Measurements from ENCODE around the gene STK39.

STK39 gene

GRCh38 chr2:168116448-168116847 is 130.9 kb downstream of the STK39 start:
- Histone ChIP-seq H3K27me3 (replicated peaks in 2 of 5; ENCODE audit: control insufficient read depth in 4 of 5, insufficient read depth in 5 of 5, low read length in 4 of 5) (no peaks in the 10 kb centered on the region), H3K4me1 (ENCODE audit: control extremely low read depth in 1 of 4, control insufficient read depth in 4 of 4, insufficient read depth in 4 of 4, low read length in 3 of 4) (peaks cover 0 to 12% (median 3%) of the 10 kb centered on the region in 4 experiments), H3K9me3 (ENCODE audit: control extremely low read depth in 1 of 5, control insufficient read depth in 4 of 5, insufficient read depth in 2 of 5, low read depth in 1 of 5, low read length in 4 of 5) (no peaks in the 10 kb centered on the region), H3K27ac (ENCODE audit: insufficient read depth in 1 of 2, low read depth in 1 of 2, low read length in 2 of 2, poor library complexity in 1 of 2, severe bottlenecking in 2 of 2) (no peak overlapping the region), H3K36me3 (ENCODE audit: control insufficient read depth in 4 of 4, insufficient read depth in 4 of 4, low read length in 3 of 4) (peaks cover 4 to 12% (median 7%) of the 10 kb centered on the region in 4 experiments), H3K4me3 (ENCODE audit: control insufficient read depth in 1 of 7, extremely low read depth in 1 of 7, insufficient read depth in 4 of 7, low read depth in 2 of 7, low read length in 6 of 7) (no peak overlapping the region)
- ChIA-PET POLR2A (no interaction called here), CTCF (interaction anchor here (1.1 to 4.5 kb wide), 7 partner anchors 12 to 1578 kb away, joined by 3 to 31 read pairs (median 4); no protein-coding TSS in a partner anchor)
- no peak for DNase-seq
- 100% methylated on average over 1 of the region's 2 CpGs for WGBS (ENCODE audit: insufficient coverage)

- WGBS (ENCODE audit: insufficient coverage): 99% methylated on average over 7 of the region's 7 CpGs
- no peak overlapping the region for H3K27ac ChIP-seq (ENCODE audit: insufficient read depth in 1 of 2, low read depth in 1 of 2, low read length in 2 of 2, poor library complexity in 1 of 2, severe bottlenecking in 2 of 2)
- no peaks in the 10 kb centered on the region for H3K27me3 ChIP-seq (replicated peaks in 2 of 5; ENCODE audit: control insufficient read depth in 4 of 5, insufficient read depth in 5 of 5, low read length in 4 of 5)
- no peak overlapping the region for H3K4me3 ChIP-seq (ENCODE audit: control insufficient read depth in 1 of 7, extremely low read depth in 1 of 7, insufficient read depth in 4 of 7, low read depth in 2 of 7, low read length in 6 of 7)
- H3K4me1 ChIP-seq (ENCODE audit: control extremely low read depth in 1 of 4, control insufficient read depth in 4 of 4, insufficient read depth in 4 of 4, low read length in 3 of 4): peaks cover 0 to 12% (median 3%) of the 10 kb centered on the region in 4 experiments
- ChIA-PET CTCF (no interaction called here), POLR2A (no interaction called here)
- no peak for DNase-seq
- no peaks in the 10 kb centered on the region for H3K9me3 ChIP-seq (ENCODE audit: control extremely low read depth in 1 of 5, control insufficient read depth in 4 of 5, insufficient read depth in 2 of 5, low read depth in 1 of 5, low read length in 4 of 5)
- peaks cover 2 to 7% (median 5%) of the 10 kb centered on the region in 4 experiments for H3K36me3 ChIP-seq (ENCODE audit: control insufficient read depth in 4 of 4, insufficient read depth in 4 of 4, low read length in 3 of 4)
These were observed 132.8 kb downstream of the STK39 start for GRCh38 chr2:168114619-168115018.

GRCh38 chr2:168114040-168114439 is 133.4 kb downstream of the STK39 start:
- ChIA-PET CTCF (interaction anchor here (1.1 kb wide), 1 partner anchor 8 kb away, joined by 3 read pairs; no protein-coding TSS in a partner anchor), POLR2A (no interaction called here)
- no peak for DNase-seq
- H3K4me3 ChIP-seq (ENCODE audit: control insufficient read depth in 1 of 7, extremely low read depth in 1 of 7, insufficient read depth in 4 of 7, low read depth in 2 of 7, low read length in 6 of 7): no peak overlapping the region
- no peaks in the 10 kb centered on the region for H3K27me3 ChIP-seq (replicated peaks in 2 of 5; ENCODE audit: control insufficient read depth in 4 of 5, insufficient read depth in 5 of 5, low read length in 4 of 5)
- no peak overlapping the region for H3K27ac ChIP-seq (ENCODE audit: insufficient read depth in 1 of 2, low read depth in 1 of 2, low read length in 2 of 2, poor library complexity in 1 of 2, severe bottlenecking in 2 of 2)
- peaks cover 0 to 6% (median 2%) of the 10 kb centered on the region in 4 experiments for H3K4me1 ChIP-seq (ENCODE audit: control extremely low read depth in 1 of 4, control insufficient read depth in 4 of 4, insufficient read depth in 4 of 4, low read length in 3 of 4)
- no peaks in the 10 kb centered on the region for H3K9me3 ChIP-seq (ENCODE audit: control extremely low read depth in 1 of 5, control insufficient read depth in 4 of 5, insufficient read depth in 2 of 5, low read depth in 1 of 5, low read length in 4 of 5)
- peaks cover 2 to 7% (median 5%) of the 10 kb centered on the region in 4 experiments for H3K36me3 ChIP-seq (ENCODE audit: control insufficient read depth in 4 of 4, insufficient read depth in 4 of 4, low read length in 3 of 4)
- no CpG with 5 or more reads among the region's 2 CpGs for WGBS (ENCODE audit: insufficient coverage)

DNA sequence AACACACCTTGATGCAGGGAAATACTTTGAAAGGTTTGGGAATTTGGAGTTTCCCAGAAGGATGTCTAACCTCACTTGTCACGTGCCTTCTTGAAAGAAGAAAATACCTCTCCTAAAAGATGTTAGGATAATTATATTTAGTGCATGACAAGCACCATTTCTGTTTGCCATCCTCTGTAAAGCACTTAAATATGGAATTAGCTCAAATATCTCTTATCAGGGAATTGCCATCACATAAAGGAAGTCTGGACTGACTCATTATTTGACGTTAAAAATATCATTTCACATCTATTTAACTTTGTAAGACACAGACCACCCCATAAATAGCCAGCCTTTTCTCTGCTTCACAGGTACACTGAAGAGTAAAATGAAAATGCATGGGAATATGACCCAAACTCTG is 140.1 kb downstream of the STK39 start:
- no peak overlapping the region for H3K27ac ChIP-seq (ENCODE audit: insufficient read depth in 1 of 2, low read depth in 1 of 2, low read length in 2 of 2, poor library complexity in 1 of 2, severe bottlenecking in 2 of 2)
- WGBS (ENCODE audit: insufficient coverage): no CpG with 5 or more reads among the region's 2 CpGs
- peaks cover 0 to 10% (median 2%) of the 10 kb centered on the region in 4 experiments for H3K36me3 ChIP-seq (ENCODE audit: control insufficient read depth in 4 of 4, insufficient read depth in 4 of 4, low read length in 3 of 4)
- H3K4me3 ChIP-seq (ENCODE audit: control insufficient read depth in 1 of 7, extremely low read depth in 1 of 7, insufficient read depth in 4 of 7, low read depth in 2 of 7, low read length in 6 of 7): no peak overlapping the region
- H3K9me3 ChIP-seq (ENCODE audit: control extremely low read depth in 1 of 5, control insufficient read depth in 4 of 5, insufficient read depth in 2 of 5, low read depth in 1 of 5, low read length in 4 of 5): no peaks in the 10 kb centered on the region
- no peaks in the 10 kb centered on the region for H3K27me3 ChIP-seq (replicated peaks in 2 of 5; ENCODE audit: control insufficient read depth in 4 of 5, insufficient read depth in 5 of 5, low read length in 4 of 5)
- CTCF ChIA-PET: interaction anchor here (9.0 kb wide), 1 partner anchor 12 kb away, joined by 47 read pairs; no protein-coding TSS in a partner anchor
- DNase-seq: no peak
- POLR2A ChIA-PET: no interaction called here
- no peaks in the 10 kb centered on the region for H3K4me1 ChIP-seq (ENCODE audit: control extremely low read depth in 1 of 4, control insufficient read depth in 4 of 4, insufficient read depth in 4 of 4, low read length in 3 of 4)

DNA sequence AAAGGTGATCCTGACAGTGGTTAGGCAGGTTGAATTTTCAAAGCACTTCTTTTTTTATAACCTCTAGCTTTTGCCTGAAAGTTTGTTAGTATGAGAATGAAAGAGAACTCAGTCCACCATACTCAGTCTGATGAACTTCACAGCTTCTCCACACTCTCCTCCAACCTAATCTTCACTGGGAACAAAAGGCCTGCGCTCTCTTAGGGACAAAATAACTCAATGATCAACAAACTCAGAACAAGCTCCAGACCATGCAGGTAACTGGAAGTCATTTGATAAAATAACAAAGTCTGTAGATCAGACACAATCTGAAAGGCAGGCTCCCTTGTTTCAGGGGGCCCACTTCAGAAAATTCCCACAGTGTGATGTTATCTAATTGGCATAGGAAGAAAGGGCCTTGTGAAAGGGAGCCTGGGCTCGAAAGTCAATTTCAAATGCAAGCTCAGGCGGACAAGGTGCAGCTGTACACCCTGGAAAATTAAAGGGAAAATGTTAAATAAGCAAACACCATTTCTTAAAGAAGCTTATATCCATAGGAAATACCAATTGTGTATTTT is 142.2 kb downstream of the STK39 start:
- no peaks in the 10 kb centered on the region for H3K9me3 ChIP-seq (ENCODE audit: control extremely low read depth in 1 of 5, control insufficient read depth in 4 of 5, insufficient read depth in 2 of 5, low read depth in 1 of 5, low read length in 4 of 5)
- no peaks in the 10 kb centered on the region for H3K4me1 ChIP-seq (ENCODE audit: control extremely low read depth in 1 of 4, control insufficient read depth in 4 of 4, insufficient read depth in 4 of 4, low read length in 3 of 4)
- H3K27me3 ChIP-seq (replicated peaks in 2 of 5; ENCODE audit: control insufficient read depth in 4 of 5, insufficient read depth in 5 of 5, low read length in 4 of 5): no peaks in the 10 kb centered on the region
- no peak overlapping the region for H3K27ac ChIP-seq (ENCODE audit: insufficient read depth in 1 of 2, low read depth in 1 of 2, low read length in 2 of 2, poor library complexity in 1 of 2, severe bottlenecking in 2 of 2)
- 100% methylated on average over 1 of the region's 3 CpGs for WGBS (ENCODE audit: insufficient coverage)
- ChIA-PET CTCF (interaction anchor here (1.0 to 9.0 kb wide), 3 partner anchors 14 to 39 kb away, joined by 3 to 47 read pairs (median 3); no protein-coding TSS in a partner anchor), POLR2A (no interaction called here)
- H3K4me3 ChIP-seq (ENCODE audit: control insufficient read depth in 1 of 7, extremely low read depth in 1 of 7, insufficient read depth in 4 of 7, low read depth in 2 of 7, low read length in 6 of 7): no peak overlapping the region
- DNase-seq: no peak
- peaks cover 0 to 11% (median 1%) of the 10 kb centered on the region in 4 experiments for H3K36me3 ChIP-seq (ENCODE audit: control insufficient read depth in 4 of 4, insufficient read depth in 4 of 4, low read length in 3 of 4)

DNA sequence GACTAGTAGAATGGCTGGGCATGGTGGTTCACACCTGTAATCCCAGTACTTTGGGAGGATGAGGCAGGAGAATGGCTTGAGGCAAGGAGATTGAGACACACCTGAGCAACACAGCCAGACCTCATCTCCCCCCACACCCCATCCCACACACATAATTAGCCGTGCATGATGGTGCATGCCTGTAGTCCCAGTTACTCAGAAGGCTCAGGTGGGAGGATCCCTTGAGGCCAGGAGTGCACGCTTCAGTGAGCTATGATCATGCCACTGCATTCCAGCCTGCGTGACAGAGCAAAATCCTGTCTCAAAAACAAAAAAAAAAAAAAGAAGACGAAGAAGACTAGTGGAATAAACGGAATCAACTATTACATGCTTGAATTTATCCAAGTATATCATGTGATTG is 150.0 kb downstream of the STK39 start:
- no peak for DNase-seq

DNA sequence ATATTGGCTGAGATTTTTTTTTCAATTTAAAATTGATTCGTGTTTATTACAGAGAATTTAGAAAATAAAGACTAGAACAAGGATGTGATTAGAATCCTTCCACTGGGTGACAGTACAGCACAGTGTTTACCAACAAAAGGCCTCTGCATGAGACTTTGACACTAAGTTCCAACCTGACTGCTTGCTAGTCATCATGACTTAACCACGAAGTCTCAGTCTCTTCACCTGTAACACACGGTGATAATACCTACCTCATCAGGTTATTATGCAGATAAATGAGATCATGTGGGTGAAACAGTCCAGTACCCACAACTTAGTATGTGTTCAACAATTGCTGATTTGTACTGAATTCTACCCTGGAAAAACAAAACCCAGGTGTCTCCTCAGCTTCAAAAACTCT is 151.2 kb downstream of the STK39 start:
- 100% methylated on average over 1 of the region's 3 CpGs for WGBS (ENCODE audit: insufficient coverage)
- H3K4me1 ChIP-seq (ENCODE audit: control extremely low read depth in 1 of 4, control insufficient read depth in 4 of 4, insufficient read depth in 4 of 4, low read length in 3 of 4): no peaks in the 10 kb centered on the region
- ChIA-PET POLR2A (no interaction called here), CTCF (no interaction called here)
- H3K9me3 ChIP-seq (ENCODE audit: control extremely low read depth in 1 of 5, control insufficient read depth in 4 of 5, insufficient read depth in 2 of 5, low read depth in 1 of 5, low read length in 4 of 5): no peaks in the 10 kb centered on the region
- H3K36me3 ChIP-seq (ENCODE audit: control insufficient read depth in 4 of 4, insufficient read depth in 4 of 4, low read length in 3 of 4): peaks cover 0 to 6% (median 4%) of the 10 kb centered on the region in 4 experiments
- no peaks in the 10 kb centered on the region for H3K27me3 ChIP-seq (replicated peaks in 2 of 5; ENCODE audit: control insufficient read depth in 4 of 5, insufficient read depth in 5 of 5, low read length in 4 of 5)
- H3K27ac ChIP-seq (ENCODE audit: insufficient read depth in 1 of 2, low read depth in 1 of 2, low read length in 2 of 2, poor library complexity in 1 of 2, severe bottlenecking in 2 of 2): no peak overlapping the region
- H3K4me3 ChIP-seq (ENCODE audit: control insufficient read depth in 1 of 7, extremely low read depth in 1 of 7, insufficient read depth in 4 of 7, low read depth in 2 of 7, low read length in 6 of 7): no peak overlapping the region
- no peak for DNase-seq

More for the DNA sequence above, 150.0 kb downstream of the STK39 start:
- no peak overlapping the region for H3K4me3 ChIP-seq (ENCODE audit: control insufficient read depth in 1 of 7, extremely low read depth in 1 of 7, insufficient read depth in 4 of 7, low read depth in 2 of 7, low read length in 6 of 7)
- ChIA-PET CTCF (interaction anchor here (0.6 to 1.3 kb wide), 2 partner anchors 10 to 164 kb away, joined by 3 read pairs; no protein-coding TSS in a partner anchor), POLR2A (no interaction called here)
- no peak overlapping the region for H3K27ac ChIP-seq (ENCODE audit: insufficient read depth in 1 of 2, low read depth in 1 of 2, low read length in 2 of 2, poor library complexity in 1 of 2, severe bottlenecking in 2 of 2)
- no peaks in the 10 kb centered on the region for H3K9me3 ChIP-seq (ENCODE audit: control extremely low read depth in 1 of 5, control insufficient read depth in 4 of 5, insufficient read depth in 2 of 5, low read depth in 1 of 5, low read length in 4 of 5)
- WGBS (ENCODE audit: insufficient coverage): 100% methylated on average over 1 of the region's 5 CpGs
- peaks cover 0 to 11% (median 4%) of the 10 kb centered on the region in 4 experiments for H3K36me3 ChIP-seq (ENCODE audit: control insufficient read depth in 4 of 4, insufficient read depth in 4 of 4, low read length in 3 of 4)
- H3K4me1 ChIP-seq (ENCODE audit: control extremely low read depth in 1 of 4, control insufficient read depth in 4 of 4, insufficient read depth in 4 of 4, low read length in 3 of 4): no peaks in the 10 kb centered on the region
- no peaks in the 10 kb centered on the region for H3K27me3 ChIP-seq (replicated peaks in 2 of 5; ENCODE audit: control insufficient read depth in 4 of 5, insufficient read depth in 5 of 5, low read length in 4 of 5)

All from common myeloid progenitor, CD34-positive (primary cell).